NCI-H187 treated with DMSO at 0.1 percent for 48 hours (cell line): ENCODE results near the gene TNXB.
"Not testable (repeated sequence)": the region's sequence is repeated elsewhere in the genome, so short reads cannot be mapped to it uniquely, and the experiment has no call there.

Source experiments
- DNase-seq: peaks from one replicate; lab custom pipeline; 2025; lab: John Stamatoyannopoulos, UW

The TNXB gene

GRCh38 chr6:32085759-32086459 lies 23.2 kb downstream of the TNXB start:
- DNase-seq: no peak

GRCh38 chr6:32084780-32085179 lies 24.4 kb downstream of the TNXB start:
- DNase-seq: no peak

- DNase-seq: no peak
Observed at GRCh38 chr6:32083812-32084768, 25.0 kb downstream of the TNXB start.

- no peak for DNase-seq
Observed at GRCh38 chr6:32082935-32083334, 26.2 kb downstream of the TNXB start.

- DNase-seq: no peak
Observed at GRCh38 chr6:32082478-32082877, 26.7 kb downstream of the TNXB start.

- DNase-seq: no peak
Observed at GRCh38 chr6:32081168-32081990, 27.8 kb downstream of the TNXB start.

- no peak for DNase-seq
Observed at GRCh38 chr6:32079566-32080290, 29.4 kb downstream of the TNXB start.

- no peak for DNase-seq
Observed at GRCh38 chr6:32076321-32076809, 32.8 kb downstream of the TNXB start.

- DNase-seq: no peak
Observed at GRCh38 chr6:32075781-32076180, 33.4 kb downstream of the TNXB start.

GRCh38 chr6:32074996-32075532 lies 34.1 kb downstream of the TNXB start:
- no peak for DNase-seq

- no peak for DNase-seq
Observed at GRCh38 chr6:32073613-32074012, 35.5 kb downstream of the TNXB start.

GRCh38 chr6:32073101-32073500 lies 36.0 kb downstream of the TNXB start:
- DNase-seq: no peak

GRCh38 chr6:32070814-32071543 lies 38.2 kb downstream of the TNXB start:
- no peak for DNase-seq

- no peak for DNase-seq
Observed at GRCh38 chr6:32069878-32070515, 39.1 kb downstream of the TNXB start.

- no peak for DNase-seq
Observed at GRCh38 chr6:32069460-32069859, 39.7 kb downstream of the TNXB start.

GRCh38 chr6:32068867-32069266 lies 40.3 kb downstream of the TNXB start:
- DNase-seq: no peak

- DNase-seq: not testable (repeated sequence)
Observed at GRCh38 chr6:32068315-32068714, 40.8 kb downstream of the TNXB start.

- DNase-seq: not testable (repeated sequence)
Observed at GRCh38 chr6:32067521-32067920, 41.6 kb downstream of the TNXB start.

GRCh38 chr6:32064706-32065105 lies 44.4 kb downstream of the TNXB start:
- no peak for DNase-seq
